GM12878 (cell line): ENCODE results near the gene SPRN. TPM values are rescaled to one million over a fixed set of nuclear protein-coding genes. Genes with fewer than 3 reads are reported as not detected.

Source experiments
- ATAC-seq: fragments of 200-7000 bp; cut with Tn5 transposase; 3 replicates; pipeline ENCODE4 v1.9.1; 2020; ENCODE audit warnings: mild to moderate bottlenecking, moderate library complexity
- BruUV-seq: library from RNA; stranded (reverse); fragments of 400-500 nt; replicated peaks from 2 replicates; lab custom pipeline; 2021; lab: Mats Ljungman, UMichigan
- CTCF ChIA-PET: fragments of 300-600 bp; sonication (Branson Sonifier 250); formaldehyde crosslinking; extraction: SDS; loops from one replicate; lab custom pipeline; 2021; ENCODE audit warnings: inconsistent platforms; lab: Yijun Ruan, JAX
- POLR2A ChIA-PET: fragments of 350-600 bp; formaldehyde crosslinking; extraction: SDS; loops from one replicate; lab custom pipeline; 2021; ENCODE audit warnings: inconsistent platforms; lab: Charles Lee
- RAD21 ChIA-PET: fragments of 300-600 bp; sonication (Branson Sonifier 250); formaldehyde crosslinking; loops from one replicate; lab custom pipeline; 2023; ENCODE audit warnings: antibody characterized with exemption; ENCODE audit not compliant: unreplicated experiment; lab: Charles Lee
- SMC1A ChIA-PET: fragments of 300-600 bp; sonication (Branson Sonifier 250); formaldehyde crosslinking; loops from one replicate; lab custom pipeline; 2023; ENCODE audit not compliant: unreplicated experiment, uncharacterized antibody; lab: Charles Lee
- DNase-seq: peaks from one replicate; pipeline ENCODE4 v3.0.0-alpha.2; 2011; ENCODE audit warnings: low read depth, low spot score
- FAIRE-seq: peaks from 3 replicates; lab custom pipeline; 2011; peaks lifted over from hg19 to GRCh38; lab: Jason Lieb, UNC
- H2AFZ ChIP-seq: 2 replicates; pipeline ENCODE4 v1.6.0; 2011; ENCODE audit warnings: low read depth, low read length, control low read depth; ENCODE audit not compliant: control insufficient read depth
- H3K27ac ChIP-seq: 2 replicates; pipeline ENCODE4 v1.5.1; 2011; ENCODE audit warnings: control low read depth; ENCODE audit not compliant: control insufficient read depth, insufficient read depth
- H3K27me3 ChIP-seq, 2 experiments: replicated peaks in 1 of 2; 2 replicates each; pipeline versions ENCODE4 v1.6.0 to v1.6.1; 2011; ENCODE audit warnings: low read length in 1 of 2; ENCODE audit not compliant: control insufficient read depth in 2 of 2, insufficient read depth in 2 of 2
- H3K36me3 ChIP-seq, 2 experiments: 2 replicates each; pipeline ENCODE4 v1.5.1; 2011; ENCODE audit warnings: low read length in 1 of 2; ENCODE audit not compliant: control insufficient read depth in 2 of 2, insufficient read depth in 2 of 2
- H3K4me1 ChIP-seq: 2 replicates; pipeline ENCODE4 v1.6.1; 2011; ENCODE audit warnings: mild to moderate bottlenecking, low read length, moderate library complexity, mixed read lengths; ENCODE audit not compliant: control insufficient read depth, insufficient read depth
- H3K4me2 ChIP-seq: 2 replicates; pipeline ENCODE4 v1.6.0; 2011; ENCODE audit warnings: control low read depth; ENCODE audit not compliant: control insufficient read depth, insufficient read depth
- H3K4me3 ChIP-seq: fragments of 200-600 bp; sonication (generic); 2 replicates; pipeline ENCODE4 v1.5.1; 2016
- H3K79me2 ChIP-seq: 2 replicates; pipeline ENCODE4 v1.6.0; 2011; ENCODE audit warnings: low read length; ENCODE audit not compliant: control insufficient read depth, insufficient read depth
- H3K9ac ChIP-seq: 2 replicates; pipeline ENCODE4 v1.8.0; 2011; ENCODE audit warnings: low read length, control low read depth, mixed read lengths; ENCODE audit not compliant: control insufficient read depth, insufficient read depth
- H3K9me3 ChIP-seq: replicated peaks from 3 replicates; pipeline ENCODE4 v1.5.1; 2011; ENCODE audit warnings: mild to moderate bottlenecking, low read length; ENCODE audit not compliant: control insufficient read depth, insufficient read depth
- H4K20me1 ChIP-seq: 2 replicates; pipeline ENCODE4 v1.6.0; 2011; ENCODE audit not compliant: control insufficient read depth, insufficient read depth
- CTCF ChIP-seq, 3 experiments: IDR thresholded peaks in 2 of 3; conservative IDR thresholded peaks in 1 of 3; 2 replicates each; pipeline ENCODE4 v1.5.1; 2011; ENCODE audit warnings: low read depth in 3 of 3, low read length in 3 of 3, mild to moderate bottlenecking in 3 of 3, control low read depth in 2 of 3, moderate library complexity in 2 of 3, inconsistent platforms in 1 of 3, mixed read lengths in 1 of 3; ENCODE audit not compliant: control insufficient read depth in 2 of 3, insufficient read depth in 1 of 3; ENCODE audit errors: extremely low read depth in 1 of 3
- GATAD2B ChIP-seq: fragments of 450-650 bp; conservative IDR thresholded peaks from 2 replicates; pipeline ENCODE4 v1.6.1; 2017; ENCODE audit warnings: low read depth, mild to moderate bottlenecking, moderate library complexity
- PRDM15 ChIP-seq: fragments of 450-650 bp; formaldehyde crosslinking; IDR thresholded peaks from 2 replicates; pipeline ENCODE4 v1.4.0; 2020; ENCODE audit warnings: mild to moderate bottlenecking, moderate library complexity
- RAD21 ChIP-seq: IDR thresholded peaks from 2 replicates; pipeline ENCODE4 v1.6.1; 2011; ENCODE audit warnings: mild to moderate bottlenecking, low read depth, low read length, moderate library complexity; ENCODE audit not compliant: insufficient read depth
- SKIL ChIP-seq: fragments of 450-650 bp; IDR thresholded peaks from 2 replicates; pipeline ENCODE4 v1.6.1; 2017; ENCODE audit warnings: mild to moderate bottlenecking, low read depth, inconsistent platforms; ENCODE audit not compliant: poor library complexity, severe bottlenecking
- SREBF1 ChIP-seq: IDR thresholded peaks from 2 replicates; pipeline ENCODE4 v1.6.1; 2012; ENCODE audit warnings: mild to moderate bottlenecking, low read length
- SUZ12 ChIP-seq: fragments of 200-600 bp; sonication (generic); IDR thresholded peaks from one replicate; pipeline ENCODE4 v1.6.1; 2018; ENCODE audit warnings: antibody characterized with exemption, mild to moderate bottlenecking; ENCODE audit not compliant: unreplicated experiment
- TAF1 ChIP-seq: IDR thresholded peaks from 2 replicates; pipeline ENCODE4 v1.6.1; 2011; ENCODE audit warnings: mild to moderate bottlenecking, low read depth, low read length, borderline replicate concordance
- YY1 ChIP-seq: IDR thresholded peaks from 2 replicates; pipeline ENCODE4 v1.6.1; 2011; ENCODE audit warnings: low read depth, mild to moderate bottlenecking, low read length
- ZBTB33 ChIP-seq: fragments of 450-650 bp; IDR thresholded peaks from 2 replicates; pipeline ENCODE4 v1.6.1; 2017; ENCODE audit warnings: mild to moderate bottlenecking
- ZNF24 ChIP-seq: fragments of 450-650 bp; IDR thresholded peaks from 2 replicates; pipeline ENCODE4 v1.6.1; 2017; ENCODE audit warnings: antibody characterized with exemption, mild to moderate bottlenecking
- WGBS: methylation state at CpG from one replicate; pipeline ENCODE4 v1.1.6; 2016; ENCODE audit warnings: low lambda C conversion rate; ENCODE audit not compliant: insufficient replicate concordance, insufficient coverage; ENCODE audit errors: missing lambda C conversion rate; 5-methylcytosine and 5-hydroxymethylcytosine counted together
- in situ Hi-C: fragments of 300-500 bp; cut with MboI; formaldehyde crosslinking; loops from 9 replicates; pipeline ENCODE4 v1.14.3; 2018; ENCODE audit warnings: mixed read lengths
- intact Hi-C: fragments of 100-400 bp; cut with micrococcal nuclease; formaldehyde crosslinking; loops from one replicate; pipeline ENCODE4 v1.14.2; 2022; ENCODE audit not compliant: unreplicated experiment
- polyA plus RNA-seq, 11 experiments: library from polyadenylated mRNA; depleted of rRNA in 4 of 11; unstranded in 6 of 11; stranded (reverse) in 5 of 11; fragments of >200 nt; fragmentation: Nextera tagmentation in 4 of 11; fragmentation: Illumina TruSeq in 1 of 11; extraction: Ambion mirVana in 4 of 11; extraction: Trizol in 1 of 11; gene quantifications; 1 replicate in 1 of 11; 2 replicates in 10 of 11; pipeline versions ENCODE4 v1.2.1 to v1.2.3, GENCODE V29; 2011 to 2016; ENCODE audit warnings: inconsistent platforms in 2 of 11, missing spikeins in 2 of 11, low read depth in 1 of 11
- total RNA-seq, 4 experiments: library from RNA; depleted of rRNA in 3 of 4; stranded (reverse); fragments of >200 nt in 3 of 4; fragmentation: Illumina TruSeq in 1 of 4; extraction: Trizol in 1 of 4; gene quantifications; 2 replicates each; pipeline versions ENCODE4 v1.2.1 to v1.2.3, GENCODE V29; 2013 to 2021

SPRN gene
- total and polyA plus RNA-seq, 10 of the 15 experiments (the other 5 are each of a cell fraction or from before 2014, with no cell fraction given) = 0.03 to 0.96 (median 0.46) TPM; not detected in 6

- TF ChIP-seq SKIL = no peak
- TF ChIP-seq SREBF1 = no peak
- TF ChIP-seq TAF1 = no peak
- TF ChIP-seq PRDM15 = no peak
- TF ChIP-seq ZNF24 = no peak
- no peak for TF ChIP-seq RAD21
These were observed 49.6 kb upstream of the SPRN start (continued) for GRCh38 chr10:133474027-133474426.

- Histone ChIP-seq H3K4me3 (no peak overlapping the region), H4K20me1 (no peaks in the 10 kb centered on the region), H3K27ac (no peak overlapping the region), H2AFZ (no peak overlapping the region), H3K9ac (no peak overlapping the region), H3K9me3 (no peaks in the 10 kb centered on the region; the same call in 2 of the 3 replicates), H3K4me2 (no peak overlapping the region), H3K27me3 (no peaks in the 10 kb centered on the region), H3K79me2 (no peaks in the 10 kb centered on the region), H3K36me3 (no peaks in the 10 kb centered on the region), H3K4me1 (no peaks in the 10 kb centered on the region)
- WGBS = 4% methylated on average over 4 of the region's 4 CpGs
- ChIA-PET SMC1A (no interaction called here), RAD21 (no interaction called here), CTCF (no interaction called here), POLR2A (no interaction called here)
- DNase-seq = no peak
- no peak for FAIRE-seq
- BruUV-seq = no TSS peak
- intact Hi-C loops = no loop called here
- ATAC-seq = no peak
- in situ Hi-C loops = no loop called here
- no peak for TF ChIP-seq SUZ12
- TF ChIP-seq GATAD2B = no peak
- TF ChIP-seq ZBTB33 = no peak
- TF ChIP-seq YY1 = no peak
- no peak for TF ChIP-seq CTCF (IDR thresholded peaks at IDR 0.05 in 2 of 3, conservative IDR thresholded peaks at IDR 0.05 in 1 of 3; ENCODE audit: control insufficient read depth in 2 of 3, extremely low read depth in 1 of 3, insufficient read depth in 1 of 3, low read depth in 3 of 3, low read length in 3 of 3)
These were observed 48.8 kb upstream of the SPRN start for GRCh38 chr10:133473270-133473669.
